ENCODE measurements around the gene SLC39A11.
"Not testable (repeated sequence)": the region's sequence is repeated elsewhere in the genome, so short reads cannot be mapped to it uniquely, and the experiment has no call there.

SLC39A11 gene

GRCh38 chr17:72999474-72999873 is 93.0 kb downstream of the SLC39A11 start:
- DNase-seq, result not testable (repeated sequence)

GRCh38 chr17:72998343-72998742 is 94.1 kb downstream of the SLC39A11 start:
- DNase-seq, result no peak

- DNase-seq, result no peak
Measured at GRCh38 chr17:72997559-72997958, 94.9 kb downstream of the SLC39A11 start.

GRCh38 chr17:72996791-72997190 is 95.7 kb downstream of the SLC39A11 start:
- DNase-seq, result no peak

GRCh38 chr17:72995008-72995656 is 97.4 kb downstream of the SLC39A11 start:
- DNase-seq, result no peak

- DNase-seq, result not testable (repeated sequence)
Measured at GRCh38 chr17:72992783-72993467, 99.6 kb downstream of the SLC39A11 start.

GRCh38 chr17:72991651-72992050 is 100.8 kb downstream of the SLC39A11 start:
- no peak for DNase-seq

GRCh38 chr17:72989074-72989610 is 103.3 kb downstream of the SLC39A11 start:
- DNase-seq, result no peak

- DNase-seq, result no peak
Measured at GRCh38 chr17:72988451-72988850, 104.0 kb downstream of the SLC39A11 start.

GRCh38 chr17:72987166-72987565 is 105.3 kb downstream of the SLC39A11 start:
- DNase-seq, result no peak

- DNase-seq, result peak; percentile 29
Measured at GRCh38 chr17:72985882-72986720, 106.4 kb downstream of the SLC39A11 start.

GRCh38 chr17:72984926-72985325 is 107.6 kb downstream of the SLC39A11 start:
- no peak for DNase-seq

GRCh38 chr17:72984145-72984925 is 108.2 kb downstream of the SLC39A11 start:
- no peak for DNase-seq

- no peak for DNase-seq
Measured at GRCh38 chr17:72982680-72983079, 109.8 kb downstream of the SLC39A11 start.

GRCh38 chr17:72978593-72979218 is 113.8 kb downstream of the SLC39A11 start:
- no peak for DNase-seq

- DNase-seq, result no peak
Measured at GRCh38 chr17:72977771-72978417, 114.6 kb downstream of the SLC39A11 start.

- no peak for DNase-seq
Measured at GRCh38 chr17:72976971-72977770, 115.3 kb downstream of the SLC39A11 start.

- DNase-seq, result no peak
Measured at GRCh38 chr17:72975509-72975908, 117.0 kb downstream of the SLC39A11 start.

- DNase-seq, result peak; percentile 59
Measured at GRCh38 chr17:72974605-72975232, 117.8 kb downstream of the SLC39A11 start.

All from NCI-H2029 treated with DMSO at 0.1 percent for 48 hours (cell line).